Lower leg skin (tissue), 4 donors: ENCODE results near the gene AVPR2. TPM values are rescaled to one million over a fixed set of nuclear protein-coding genes. Genes with fewer than 3 reads are reported as not detected.

Experiments
- DNase-seq, 2 donors: peaks; one replicate each; pipeline ENCODE4 v3.0.0-alpha.2; 2019; ENCODE audit warnings: low spot score in 2 of 2
- H3K4me3 ChIP-seq: fragments of 200-600 bp; sonication (generic); 2 replicates; pipeline ENCODE4 v1.5.1; 2017; ENCODE audit warnings: mild to moderate bottlenecking, low read depth; ENCODE audit not compliant: poor library complexity, severe bottlenecking
- POLR2A ChIP-seq, 2 donors: fragments of 450-650 bp; IDR thresholded peaks; one replicate each; pipeline ENCODE4 v1.6.1; 2016 to 2017; ENCODE audit warnings: antibody characterized with exemption in 2 of 2, mild to moderate bottlenecking in 1 of 2, moderate library complexity in 1 of 2
- WGBS, 2 donors: methylation state at CpG; one replicate each; pipeline ENCODE4 v1.1.5; 2018; 5-methylcytosine and 5-hydroxymethylcytosine counted together
- intact Hi-C: fragments of 100-400 bp; cut with DNase I; formaldehyde crosslinking; loops from one replicate; pipeline ENCODE4 v1.15.0; 2023; ENCODE audit warnings: low total_unique reads
- total RNA-seq, 4 donors: library from RNA; depleted of rRNA; stranded (reverse); fragments of >200 nt; gene quantifications; one replicate each; pipeline ENCODE4 v1.1.0, GENCODE V29; 2016
- TF ChIP-seq, protein P1 (sequence below), 3 donors: fragments of 450-650 bp; IDR thresholded peaks; one replicate each; pipeline ENCODE4 v1.5.1; 2016; ENCODE audit warnings: antibody characterized with exemption in 3 of 3, mild to moderate bottlenecking in 3 of 3, moderate library complexity in 2 of 3

The AVPR2 gene
- total RNA-seq, 4 donors from 2014 or later, result 0.53 to 2.6 (median 0.98) TPM

DNA sequence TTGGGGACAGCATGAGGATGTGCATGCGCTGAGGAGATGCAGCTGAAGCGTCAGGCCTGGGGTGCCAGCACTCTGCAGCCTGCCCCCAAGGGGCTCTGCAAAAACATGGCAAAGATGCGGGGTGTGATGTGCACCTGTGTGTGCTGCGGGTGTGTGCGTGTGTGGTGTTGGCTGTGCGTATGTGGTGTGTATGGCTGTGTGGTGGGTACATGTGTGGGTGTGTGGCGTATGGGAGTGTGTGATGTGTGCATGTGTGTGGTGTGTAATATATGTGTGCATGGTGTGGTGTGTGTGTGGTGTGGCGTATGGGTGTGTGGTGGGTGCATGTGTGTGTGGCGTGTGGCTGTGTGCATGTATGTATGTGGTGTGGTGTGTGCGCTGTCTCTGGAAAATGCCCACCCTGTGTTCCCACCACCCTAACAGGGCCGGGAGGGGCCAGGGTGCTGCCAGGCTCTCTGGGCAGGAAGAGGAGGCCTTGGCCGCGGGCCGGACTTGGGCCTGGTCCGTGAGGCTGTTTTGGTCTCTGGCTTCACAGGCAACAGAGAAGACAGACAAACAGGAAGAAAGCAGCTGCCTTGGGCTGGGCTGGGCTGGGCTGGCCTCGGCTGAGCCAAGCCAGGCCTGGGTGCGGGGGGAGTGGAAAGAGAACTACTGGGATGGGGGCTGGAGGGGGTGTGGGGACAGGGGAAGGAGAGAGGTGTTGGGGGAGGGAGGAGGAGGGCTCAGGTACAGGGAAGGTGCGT is 1.1 kb upstream of the AVPR2 start:
- 48 to 72% methylated on average over 16 to 18 of the region's 18 CpGs for WGBS, 2 donors
- no peak overlapping the region for H3K4me3 ChIP-seq
- TF ChIP-seq, protein P1, sequence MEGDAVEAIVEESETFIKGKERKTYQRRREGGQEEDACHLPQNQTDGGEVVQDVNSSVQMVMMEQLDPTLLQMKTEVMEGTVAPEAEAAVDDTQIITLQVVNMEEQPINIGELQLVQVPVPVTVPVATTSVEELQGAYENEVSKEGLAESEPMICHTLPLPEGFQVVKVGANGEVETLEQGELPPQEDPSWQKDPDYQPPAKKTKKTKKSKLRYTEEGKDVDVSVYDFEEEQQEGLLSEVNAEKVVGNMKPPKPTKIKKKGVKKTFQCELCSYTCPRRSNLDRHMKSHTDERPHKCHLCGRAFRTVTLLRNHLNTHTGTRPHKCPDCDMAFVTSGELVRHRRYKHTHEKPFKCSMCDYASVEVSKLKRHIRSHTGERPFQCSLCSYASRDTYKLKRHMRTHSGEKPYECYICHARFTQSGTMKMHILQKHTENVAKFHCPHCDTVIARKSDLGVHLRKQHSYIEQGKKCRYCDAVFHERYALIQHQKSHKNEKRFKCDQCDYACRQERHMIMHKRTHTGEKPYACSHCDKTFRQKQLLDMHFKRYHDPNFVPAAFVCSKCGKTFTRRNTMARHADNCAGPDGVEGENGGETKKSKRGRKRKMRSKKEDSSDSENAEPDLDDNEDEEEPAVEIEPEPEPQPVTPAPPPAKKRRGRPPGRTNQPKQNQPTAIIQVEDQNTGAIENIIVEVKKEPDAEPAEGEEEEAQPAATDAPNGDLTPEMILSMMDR (IDR thresholded peaks at IDR 0.05), result no peak
- DNase-seq, result no peak
- intact Hi-C loops, result no loop called here

GRCh38 chrX:153905481-153906095 is 1.1 kb downstream of the AVPR2 start:
- intact Hi-C loops, result no loop called here
- H3K4me3 ChIP-seq, result no peak overlapping the region
- 82 to 93% methylated on average over 3 to 27 of the region's 32 CpGs for whole genome bisulfite sequencing, 2 donors
- TF ChIP-seq, protein P1 (IDR thresholded peaks at IDR 0.05), result no peak
- TF ChIP-seq POLR2A (IDR thresholded peaks at IDR 0.05), result no peak
- DNase-seq, result no peak

- intact Hi-C loops, result no loop called here
- 69 to 100% methylated on average over 1 to 19 of the region's 27 CpGs for WGBS, 2 donors
- no peak overlapping the region for H3K4me3 ChIP-seq
- no peak for DNase-seq
- no peak for TF ChIP-seq POLR2A (IDR thresholded peaks at IDR 0.05)
- TF ChIP-seq, protein P1 (IDR thresholded peaks at IDR 0.05), result no peak
Observed at GRCh38 chrX:153906126-153906917, 1.8 kb downstream of the AVPR2 start.

DNA sequence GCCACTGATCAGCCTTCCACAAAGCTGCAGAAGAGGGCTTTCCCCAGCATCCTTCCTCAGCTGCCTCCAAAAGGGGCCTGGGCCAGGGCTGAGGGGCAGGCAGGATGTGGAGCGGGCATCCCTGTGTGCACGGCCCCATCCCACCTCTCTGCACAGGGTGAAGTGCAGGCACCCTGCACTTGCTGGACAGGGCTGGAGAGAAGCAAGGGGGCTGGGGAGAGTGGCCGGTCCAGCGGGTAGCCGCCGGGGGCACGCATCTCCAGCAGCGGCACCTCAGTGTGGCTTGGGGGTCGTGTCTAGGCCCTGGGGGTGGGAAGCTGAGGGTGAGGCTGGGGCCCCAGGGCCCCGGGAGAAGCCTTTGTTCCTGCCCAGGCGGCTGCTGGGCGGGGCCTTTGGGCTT is 3.0 kb downstream of the AVPR2 start:
- TF ChIP-seq, protein P1 (IDR thresholded peaks at IDR 0.05), result no peak
- TF ChIP-seq POLR2A (IDR thresholded peaks at IDR 0.05), result no peak
- intact Hi-C loops, result no loop called here
- WGBS, 2 donors, result 70 to 90% methylated on average over 2 to 8 of the region's 12 CpGs
- DNase-seq, result no peak
- H3K4me3 ChIP-seq, result no peak overlapping the region

GRCh38 chrX:153908219-153908860 is 3.9 kb downstream of the AVPR2 start:
- 80 to 89% methylated on average over 12 to 23 of the region's 23 CpGs for WGBS, 2 donors

More at GRCh38 chrX:153908219-153908860, 3.9 kb downstream of the AVPR2 start:
- H3K4me3 ChIP-seq, result no peak overlapping the region
- intact Hi-C loops, result no loop called here
- TF ChIP-seq, protein P1 (IDR thresholded peaks at IDR 0.05), result no peak
- no peak for TF ChIP-seq POLR2A (IDR thresholded peaks at IDR 0.05)
- no peak for DNase-seq
